ENCODE data around the gene CPNE7.

The CPNE7 gene

GRCh38 chr16:89555780-89556179 is 19.8 kb upstream of the CPNE7 start:
- H3K27ac ChIP-seq, result no peak overlapping the region; the same call in 1 of the 2 replicates
- TF ChIP-seq CTCF (IDR thresholded peaks at IDR 0.05) (no peak), ZFX (IDR thresholded peaks at IDR 0.05; ENCODE audit: borderline replicate concordance) (no peak)

DNA sequence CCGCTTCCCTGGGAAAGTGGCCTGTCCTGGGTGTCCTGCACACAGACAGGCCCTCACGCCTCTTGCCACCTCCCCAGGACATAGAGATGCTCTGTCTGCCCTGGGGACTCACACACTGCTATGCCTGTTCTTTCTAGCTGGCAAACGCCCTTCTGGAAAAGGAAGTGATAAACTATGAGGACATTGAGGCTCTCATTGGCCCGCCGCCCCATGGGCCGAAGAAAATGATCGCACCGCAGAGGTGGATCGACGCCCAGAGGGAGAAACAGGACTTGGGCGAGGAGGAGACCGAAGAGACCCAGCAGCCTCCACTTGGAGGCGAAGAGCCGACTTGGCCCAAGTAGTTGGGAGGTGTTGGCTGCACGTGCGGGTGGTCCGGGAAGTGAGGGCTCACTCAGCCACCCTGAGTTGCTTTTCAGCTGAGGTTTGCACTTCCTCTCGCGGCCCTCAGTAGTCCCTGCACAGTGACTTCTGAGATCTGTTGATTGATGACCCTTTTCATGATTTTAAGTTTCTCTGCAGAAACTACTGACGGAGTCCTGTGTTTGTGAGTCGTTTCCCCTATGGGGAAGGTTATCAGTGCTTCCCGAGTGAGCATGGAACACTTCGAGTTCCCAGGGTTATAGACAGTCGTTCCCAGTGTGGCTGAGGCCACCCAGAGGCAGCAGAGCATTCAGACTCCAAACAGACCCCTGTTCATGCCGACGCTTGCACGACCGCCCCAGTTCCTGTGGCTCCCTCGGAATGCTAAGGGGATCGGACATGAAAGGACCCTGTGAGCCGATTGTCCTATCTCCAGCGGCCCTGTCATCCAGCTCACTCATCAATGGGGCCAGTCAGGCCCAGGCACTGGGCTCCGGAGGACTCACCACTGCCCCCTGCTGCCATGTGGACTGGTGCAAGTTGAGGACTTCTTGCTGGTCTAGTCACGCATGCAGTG is 18.5 kb upstream of the CPNE7 start:
- H3K27ac ChIP-seq, result no peak overlapping the region
- TF ChIP-seq CTCF (IDR thresholded peaks at IDR 0.05) (peak; percentile 94), ZFX (IDR thresholded peaks at IDR 0.05; ENCODE audit: borderline replicate concordance) (no peak)

GRCh38 chr16:89557690-89558490 is 17.7 kb upstream of the CPNE7 start:
- H3K27ac ChIP-seq, result peak overlapping the region; percentile 93; the same call in 1 of the 2 replicates
- TF ChIP-seq CTCF (IDR thresholded peaks at IDR 0.05), result peak; percentile 68
- TF ChIP-seq ZFX (IDR thresholded peaks at IDR 0.05; ENCODE audit: borderline replicate concordance), result no peak

DNA sequence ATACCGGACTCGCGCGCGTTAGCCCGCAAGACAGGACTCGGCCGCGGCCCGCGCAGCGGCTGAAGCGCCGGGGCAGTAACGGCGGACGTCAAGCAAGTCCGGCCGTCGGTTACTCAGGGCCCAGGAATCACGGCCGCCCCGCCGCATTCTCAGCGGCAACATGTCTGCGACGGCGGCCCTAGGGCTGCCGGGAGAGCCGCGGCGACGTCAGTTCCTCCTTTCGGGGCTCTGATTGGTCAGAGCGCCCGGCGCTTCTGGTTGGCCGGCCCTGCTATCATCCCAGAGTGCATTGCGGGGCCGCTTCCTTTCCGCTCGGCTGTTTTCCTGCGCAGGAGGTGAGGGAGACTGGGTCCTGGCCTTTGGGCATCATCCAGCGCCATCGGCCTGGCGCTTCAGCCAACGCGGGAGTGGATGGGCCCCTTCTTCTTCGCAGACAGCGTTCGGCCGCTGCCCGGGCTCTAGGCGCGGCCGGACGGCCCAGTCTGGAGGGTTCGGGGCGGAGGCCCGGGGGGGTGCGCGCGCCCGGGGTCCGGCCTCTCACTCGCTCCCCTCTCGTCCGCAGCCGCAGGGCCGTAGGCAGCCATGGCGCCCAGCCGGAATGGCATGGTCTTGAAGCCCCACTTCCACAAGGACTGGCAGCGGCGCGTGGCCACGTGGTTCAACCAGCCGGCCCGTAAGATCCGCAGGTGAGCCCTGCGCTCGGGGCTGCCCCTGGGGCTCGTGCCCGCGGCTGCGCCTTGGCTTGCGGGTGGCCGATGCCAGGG is 15.0 kb upstream of the CPNE7 start, which contains the start of gene RPL13:
TSS of gene RPL13 (plus strand) at position 305 of the 764 bp plus-strand sequence. CDS start at position 583, 278 bp downstream.
- H3K27ac ChIP-seq, result peak within 1 kb of the TSS; percentile 93

GRCh38 chr16:89561142-89561883 is 14.2 kb upstream of the CPNE7 start:
- no peak; the same call in 1 of the 2 replicates for TF ChIP-seq CTCF (IDR thresholded peaks at IDR 0.05)
- no peak for TF ChIP-seq ZFX (IDR thresholded peaks at IDR 0.05; ENCODE audit: borderline replicate concordance)
- H3K27ac ChIP-seq, result peak overlapping the region; percentile 93

More for the DNA sequence above, 15.0 kb upstream of the CPNE7 start, which contains the start of gene RPL13:
- peak; percentile 21; the same call in 1 of the 2 replicates for TF ChIP-seq CTCF (IDR thresholded peaks at IDR 0.05)
- no peak for TF ChIP-seq ZFX (IDR thresholded peaks at IDR 0.05; ENCODE audit: borderline replicate concordance)

Data from 22Rv1 (cell line).